Esophagus squamous epithelium (tissue), 4 donors: ENCODE results near the gene PSMA4.

ENCODE experiments used
- POLR2A ChIP-seq, 4 donors: fragments of 450-650 bp; IDR thresholded peaks; one replicate each; pipeline ENCODE4 v1.6.1; 2017; ENCODE audit warnings: antibody characterized with exemption in 4 of 4, mild to moderate bottlenecking in 4 of 4, moderate library complexity in 3 of 4
- TF ChIP-seq, protein P1 (sequence below), 6 experiments: fragments of 450-650 bp in 4 of 6; fragments of 200-600 bp in 2 of 6; sonication (generic) in 2 of 6; IDR thresholded peaks; one replicate each; pipeline ENCODE4 v1.5.1; 2016 to 2019; ENCODE audit warnings: antibody characterized with exemption in 6 of 6, mild to moderate bottlenecking in 4 of 6, moderate library complexity in 4 of 6

DNA sequence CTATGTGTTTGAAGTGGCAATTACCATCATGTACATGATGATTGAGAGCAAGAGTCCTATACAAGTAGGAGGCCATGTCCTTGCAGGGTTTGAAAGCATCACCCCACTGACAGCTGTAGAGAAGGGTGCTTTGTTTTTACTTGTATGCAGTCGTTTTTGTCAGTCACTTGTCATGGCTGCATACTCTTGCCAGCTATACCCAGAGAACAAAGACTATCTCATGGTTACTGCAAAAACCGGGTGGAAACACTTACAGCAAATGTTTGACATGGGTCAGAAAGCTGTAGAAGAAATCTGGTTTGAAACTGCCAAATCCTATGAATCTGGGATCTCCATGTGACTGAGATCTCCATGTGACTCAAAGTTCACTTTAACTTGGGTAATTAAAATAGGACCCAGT lies 6.9 kb upstream of the PSMA4 start:
- no peak for TF ChIP-seq POLR2A (IDR thresholded peaks at IDR 0.05)
- TF ChIP-seq, protein P1, sequence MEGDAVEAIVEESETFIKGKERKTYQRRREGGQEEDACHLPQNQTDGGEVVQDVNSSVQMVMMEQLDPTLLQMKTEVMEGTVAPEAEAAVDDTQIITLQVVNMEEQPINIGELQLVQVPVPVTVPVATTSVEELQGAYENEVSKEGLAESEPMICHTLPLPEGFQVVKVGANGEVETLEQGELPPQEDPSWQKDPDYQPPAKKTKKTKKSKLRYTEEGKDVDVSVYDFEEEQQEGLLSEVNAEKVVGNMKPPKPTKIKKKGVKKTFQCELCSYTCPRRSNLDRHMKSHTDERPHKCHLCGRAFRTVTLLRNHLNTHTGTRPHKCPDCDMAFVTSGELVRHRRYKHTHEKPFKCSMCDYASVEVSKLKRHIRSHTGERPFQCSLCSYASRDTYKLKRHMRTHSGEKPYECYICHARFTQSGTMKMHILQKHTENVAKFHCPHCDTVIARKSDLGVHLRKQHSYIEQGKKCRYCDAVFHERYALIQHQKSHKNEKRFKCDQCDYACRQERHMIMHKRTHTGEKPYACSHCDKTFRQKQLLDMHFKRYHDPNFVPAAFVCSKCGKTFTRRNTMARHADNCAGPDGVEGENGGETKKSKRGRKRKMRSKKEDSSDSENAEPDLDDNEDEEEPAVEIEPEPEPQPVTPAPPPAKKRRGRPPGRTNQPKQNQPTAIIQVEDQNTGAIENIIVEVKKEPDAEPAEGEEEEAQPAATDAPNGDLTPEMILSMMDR (IDR thresholded peaks at IDR 0.05): no peak
